Activated CD4-positive, alpha-beta T cell treated with anti-CD3 and anti-CD28 coated beads for 48 hours (primary cell): Measurements from ENCODE around the gene CNTLN.
"Not testable (repeated sequence)": the region's sequence is repeated elsewhere in the genome, so short reads cannot be mapped to it uniquely, and the experiment has no call there.

Experiments used
- DNase-seq: peaks from one replicate; pipeline ENCODE4 v3.0.0-alpha.2; 2020

Gene CNTLN

GRCh38 chr9:17134396-17135294 lies at the start of gene CNTLN:
TSS of gene CNTLN (plus strand) at chr9:17135040. CDS start at chr9:17135066, 26 bp downstream.
- DNase-seq = peak; percentile 78

GRCh38 chr9:17088566-17088965 lies 46.3 kb upstream of the CNTLN start:
- DNase-seq = no peak

- DNase-seq = no peak
Observed at GRCh38 chr9:17090041-17090440, 44.8 kb upstream of the CNTLN start.

GRCh38 chr9:17116400-17116837 lies 18.4 kb upstream of the CNTLN start:
- no peak for DNase-seq

GRCh38 chr9:17117372-17117771 lies 17.5 kb upstream of the CNTLN start:
- DNase-seq = no peak

GRCh38 chr9:17120203-17120602 lies 14.6 kb upstream of the CNTLN start:
- DNase-seq = no peak

- no peak for DNase-seq
Observed at GRCh38 chr9:17121264-17121663, 13.6 kb upstream of the CNTLN start.

- DNase-seq = no peak
Observed at GRCh38 chr9:17130291-17130690, 4.5 kb upstream of the CNTLN start.

GRCh38 chr9:17130725-17131124 lies 4.1 kb upstream of the CNTLN start:
- DNase-seq = no peak

GRCh38 chr9:17131494-17131893 lies 3.3 kb upstream of the CNTLN start:
- no peak for DNase-seq

- peak; percentile 34 for DNase-seq
Observed at GRCh38 chr9:17135295-17136160, 688 bp downstream of the CNTLN start.

- no peak for DNase-seq
Observed at GRCh38 chr9:17137566-17137965, 2.7 kb downstream of the CNTLN start.

- no peak for DNase-seq
Observed at GRCh38 chr9:17138503-17138902, 3.7 kb downstream of the CNTLN start.

- DNase-seq = no peak
Observed at GRCh38 chr9:17140418-17140817, 5.6 kb downstream of the CNTLN start.

GRCh38 chr9:17148324-17148723 lies 13.5 kb downstream of the CNTLN start:
- DNase-seq = no peak

- no peak for DNase-seq
Observed at GRCh38 chr9:17159469-17159868, 24.6 kb downstream of the CNTLN start.

- DNase-seq = no peak
Observed at GRCh38 chr9:17160327-17160726, 25.5 kb downstream of the CNTLN start.

GRCh38 chr9:17165764-17166163 lies 30.9 kb downstream of the CNTLN start:
- DNase-seq = no peak

- DNase-seq = no peak
Observed at GRCh38 chr9:17166346-17166745, 31.5 kb downstream of the CNTLN start.

- no peak for DNase-seq
Observed at GRCh38 chr9:17171309-17172094, 36.7 kb downstream of the CNTLN start.

- DNase-seq = not testable (repeated sequence)
Observed at GRCh38 chr9:17177496-17177895, 42.7 kb downstream of the CNTLN start.

GRCh38 chr9:17185481-17186029 lies 50.7 kb downstream of the CNTLN start:
- DNase-seq = no peak

- no peak for DNase-seq
Observed at GRCh38 chr9:17191082-17191481, 56.2 kb downstream of the CNTLN start.
